ENCODE results near the gene CNP.

Gene CNP

GRCh38 chr17:42025936-42026335 is 59.3 kb downstream of the CNP start:
- H3K9me3 Mint-ChIP-seq: no peaks in the 10 kb centered on the region
- H3K4me3 Mint-ChIP-seq: no peak overlapping the region
- H3K27me3 Mint-ChIP-seq: peaks cover 12 to 16% of the 10 kb centered on the region in 2 donors
- peaks cover 10 to 17% of the 10 kb centered on the region in 2 donors for H3K4me1 Mint-ChIP-seq (ENCODE audit: low read depth in 2 of 2)
- no peak for ATAC-seq (replicated peaks)
- peaks cover 13% of the 10 kb centered on the region for H3K36me3 Mint-ChIP-seq (ENCODE audit: insufficient read depth)
- DNase-seq: no peak
- peak overlapping the region in 1 of 2 donors; percentile 77 for H3K27ac Mint-ChIP-seq

- peaks cover 12 to 16% of the 10 kb centered on the region in 2 donors for H3K27me3 Mint-ChIP-seq
- H3K27ac Mint-ChIP-seq: no peak overlapping the region
- no peak for ATAC-seq (replicated peaks)
- H3K4me3 Mint-ChIP-seq: no peak overlapping the region
- peaks cover 13% of the 10 kb centered on the region for H3K36me3 Mint-ChIP-seq (ENCODE audit: insufficient read depth)
- H3K4me1 Mint-ChIP-seq (ENCODE audit: low read depth in 2 of 2): peaks cover 5 to 10% of the 10 kb centered on the region in 2 donors
- no peaks in the 10 kb centered on the region for H3K9me3 Mint-ChIP-seq
- no peak for DNase-seq
Measured at GRCh38 chr17:42026857-42027589, 60.4 kb downstream of the CNP start.
